ENCODE results near the gene CBLN3.
"Not testable (repeated sequence)": the region's sequence is repeated elsewhere in the genome, so short reads cannot be mapped to it uniquely, and the experiment has no call there.

The CBLN3 gene

GRCh38 chr14:24399999-24400718 is 29.3 kb downstream of the CBLN3 start:
- DNase-seq: no peak

- no peak for DNase-seq
Measured at GRCh38 chr14:24399447-24399822, 30.0 kb downstream of the CBLN3 start.

- DNase-seq: peak; percentile 32
Measured at GRCh38 chr14:24398653-24399446, 30.6 kb downstream of the CBLN3 start, which contains the start of gene NYNRIN. TSS of gene NYNRIN (plus strand) at chr14:24399003. CDS start at chr14:24399247, 244 bp downstream.

GRCh38 chr14:24398293-24398652 is 31.2 kb downstream of the CBLN3 start:
- DNase-seq: no peak

- no peak for DNase-seq
Measured at GRCh38 chr14:24397639-24398292, 31.7 kb downstream of the CBLN3 start.

- no peak for DNase-seq
Measured at GRCh38 chr14:24395609-24396582, 33.6 kb downstream of the CBLN3 start.

GRCh38 chr14:24394275-24394674 is 35.2 kb downstream of the CBLN3 start:
- DNase-seq: no peak

GRCh38 chr14:24392325-24393091 is 37.0 kb downstream of the CBLN3 start:
- no peak for DNase-seq

GRCh38 chr14:24390701-24391468 is 38.6 kb downstream of the CBLN3 start:
- DNase-seq: no peak

GRCh38 chr14:24389226-24389848 is 40.1 kb downstream of the CBLN3 start:
- no peak for DNase-seq

GRCh38 chr14:24388474-24389179 is 40.8 kb downstream of the CBLN3 start:
- no peak for DNase-seq

- not testable (repeated sequence) for DNase-seq
Measured at GRCh38 chr14:24387579-24387978, 41.9 kb downstream of the CBLN3 start.

- DNase-seq: no peak
Measured at GRCh38 chr14:24387009-24387345, 42.5 kb downstream of the CBLN3 start.

- no peak for DNase-seq
Measured at GRCh38 chr14:24385524-24385923, 43.9 kb downstream of the CBLN3 start.

- DNase-seq: no peak
Measured at GRCh38 chr14:24384169-24384568, 45.3 kb downstream of the CBLN3 start.

- no peak for DNase-seq
Measured at GRCh38 chr14:24382064-24382371, 47.5 kb downstream of the CBLN3 start.

- no peak for DNase-seq
Measured at GRCh38 chr14:24381363-24382063, 48.0 kb downstream of the CBLN3 start.

- DNase-seq: no peak
Measured at GRCh38 chr14:24379907-24380730, 49.3 kb downstream of the CBLN3 start.

All from COR-L47 (cell line).